GM23338 (cell line): ENCODE measurements around the gene NPEPL1. TPM values are rescaled to one million over a fixed set of nuclear protein-coding genes. Genes with fewer than 3 reads are reported as not detected.

Experiments
- ATAC-seq: fragments of 200-7000 bp; cut with Tn5 transposase; 3 replicates; pipeline ENCODE4 v1.9.1; 2020
- DNase-seq: peaks from one replicate; pipeline ENCODE4 v3.0.0-alpha.2; 2015; ENCODE audit warnings: low spot score
- H2AFZ ChIP-seq: fragments of 200-600 bp; sonication (generic); 2 replicates; pipeline ENCODE4 v1.8.0; 2016; ENCODE audit warnings: antibody characterized with exemption, mild to moderate bottlenecking, moderate library complexity
- H3F3A ChIP-seq: fragments of 200-600 bp; sonication (generic); replicated peaks from 2 replicates; pipeline ENCODE4 v1.8.0; 2017; ENCODE audit warnings: antibody characterized with exemption, mixed run types, low read depth
- H3K27ac ChIP-seq: fragments of 200-600 bp; sonication (generic); 2 replicates; pipeline ENCODE4 v1.6.1; 2016; ENCODE audit warnings: low read depth
- H3K27me3 ChIP-seq: fragments of 200-600 bp; sonication (generic); 2 replicates; pipeline ENCODE4 v1.8.0; 2016; ENCODE audit warnings: mild to moderate bottlenecking, mixed run types, moderate library complexity; ENCODE audit not compliant: insufficient read depth
- H3K36me3 ChIP-seq: fragments of 200-600 bp; sonication (generic); 2 replicates; pipeline ENCODE4 v1.8.0; 2016; ENCODE audit warnings: mild to moderate bottlenecking; ENCODE audit not compliant: insufficient read depth
- H3K4me1 ChIP-seq: fragments of 200-600 bp; sonication (generic); 2 replicates; pipeline ENCODE4 v1.8.0; 2016; ENCODE audit warnings: mild to moderate bottlenecking, moderate library complexity; ENCODE audit not compliant: insufficient read depth
- H3K4me2 ChIP-seq: fragments of 200-600 bp; sonication (generic); 2 replicates; pipeline ENCODE4 v1.7.1; 2017; ENCODE audit warnings: mixed run types
- H3K4me3 ChIP-seq: fragments of 200-600 bp; sonication (generic); 2 replicates; pipeline ENCODE4 v1.6.1; 2016; ENCODE audit warnings: mixed run types
- H3K79me2 ChIP-seq: fragments of 200-600 bp; sonication (generic); replicated peaks from 2 replicates; pipeline ENCODE4 v1.8.0; 2017; ENCODE audit warnings: mild to moderate bottlenecking; ENCODE audit not compliant: insufficient read depth
- H3K9me2 ChIP-seq: fragments of 200-600 bp; sonication (generic); 2 replicates; pipeline ENCODE4 v1.8.0; 2017; ENCODE audit not compliant: insufficient read depth
- H4K20me1 ChIP-seq: fragments of 200-600 bp; sonication (generic); replicated peaks from 2 replicates; pipeline ENCODE4 v1.8.0; 2017; ENCODE audit warnings: mild to moderate bottlenecking; ENCODE audit not compliant: insufficient read depth
- H3K27ac Mint-ChIP-seq: 2 replicates; pipeline ENCODE4 v1.8.0; 2020; ENCODE audit warnings: inconsistent platforms, mild to moderate bottlenecking, moderate library complexity, mixed read lengths
- H3K27me3 Mint-ChIP-seq: 3 replicates; pipeline ENCODE4 v1.8.0; 2022; ENCODE audit warnings: low read depth, mild to moderate bottlenecking, moderate library complexity, mixed read lengths, inconsistent platforms; ENCODE audit not compliant: insufficient read depth, poor library complexity
- H3K36me3 Mint-ChIP-seq: 3 replicates; pipeline ENCODE4 v1.8.0; 2021; ENCODE audit warnings: low read depth, mild to moderate bottlenecking, inconsistent platforms, moderate library complexity, mixed read lengths
- H3K4me1 Mint-ChIP-seq: 3 replicates; pipeline ENCODE4 v1.8.0; 2020; ENCODE audit warnings: mild to moderate bottlenecking, inconsistent platforms, mixed read lengths
- H3K4me3 Mint-ChIP-seq: 3 replicates; pipeline ENCODE4 v1.8.0; 2021; ENCODE audit warnings: moderate library complexity, mild to moderate bottlenecking, inconsistent platforms, mixed read lengths
- H3K9me3 Mint-ChIP-seq: 3 replicates; pipeline ENCODE4 v1.8.0; 2020; ENCODE audit warnings: moderate library complexity, mild to moderate bottlenecking, inconsistent platforms, mixed read lengths
- EZH2 ChIP-seq: fragments of 200-600 bp; sonication (generic); IDR thresholded peaks from one replicate; pipeline ENCODE4 v1.8.0; 2017; ENCODE audit warnings: antibody characterized with exemption, mild to moderate bottlenecking, low read depth; ENCODE audit not compliant: unreplicated experiment
- EZH2phosphoT487 ChIP-seq: fragments of 200-600 bp; sonication (generic); IDR thresholded peaks from one replicate; pipeline ENCODE4 v1.8.1; 2018; ENCODE audit warnings: antibody characterized with exemption; ENCODE audit not compliant: unreplicated experiment
- NANOG ChIP-seq: IDR thresholded peaks from 2 replicates; pipeline ENCODE4 v1.6.1; 2016; ENCODE audit warnings: antibody characterized with exemption, borderline replicate concordance
- POLR2AphosphoS5 ChIP-seq: IDR thresholded peaks from 2 replicates; pipeline ENCODE4 v1.6.1; 2016; ENCODE audit warnings: antibody characterized with exemption, low read depth
- ZNF331 ChIP-seq: fragments of 250-450 bp; sonication (Bioruptor Pico); IDR thresholded peaks from 2 replicates; pipeline ENCODE4 v1.5.0; 2020; ENCODE audit warnings: low read depth, mild to moderate bottlenecking, moderate library complexity
- polyA plus RNA-seq: library from polyadenylated mRNA; unstranded; fragments of >200 nt; fragmentation: Nextera tagmentation; extraction: Ambion mirVana; gene quantifications from 2 replicates; pipeline ENCODE4 v1.2.1, GENCODE V29; 2016
- total RNA-seq: library from RNA; depleted of rRNA; stranded (reverse); fragments of >200 nt; shearing (Covaris generic); gene quantifications from 2 replicates; pipeline ENCODE4 v1.2.3, GENCODE V29; 2014
- TF ChIP-seq, protein P1 (sequence below): fragments of 250-450 bp; sonication (Bioruptor Pico); IDR thresholded peaks from 2 replicates; pipeline ENCODE4 v1.5.0; 2020; ENCODE audit warnings: mild to moderate bottlenecking, moderate library complexity
- TF ChIP-seq, protein P2 (sequence below): IDR thresholded peaks from one replicate; pipeline ENCODE4 v1.6.1; 2018; ENCODE audit warnings: antibody characterized with exemption; ENCODE audit not compliant: unreplicated experiment

The NPEPL1 gene
- total and polyA plus RNA-seq, 2 experiments from 2014 or later, result 23.5 to 30.0 TPM

GRCh38 chr20:58753922-58754551, 61.4 kb downstream of the NPEPL1 start (continued):
- TF ChIP-seq, protein P1, sequence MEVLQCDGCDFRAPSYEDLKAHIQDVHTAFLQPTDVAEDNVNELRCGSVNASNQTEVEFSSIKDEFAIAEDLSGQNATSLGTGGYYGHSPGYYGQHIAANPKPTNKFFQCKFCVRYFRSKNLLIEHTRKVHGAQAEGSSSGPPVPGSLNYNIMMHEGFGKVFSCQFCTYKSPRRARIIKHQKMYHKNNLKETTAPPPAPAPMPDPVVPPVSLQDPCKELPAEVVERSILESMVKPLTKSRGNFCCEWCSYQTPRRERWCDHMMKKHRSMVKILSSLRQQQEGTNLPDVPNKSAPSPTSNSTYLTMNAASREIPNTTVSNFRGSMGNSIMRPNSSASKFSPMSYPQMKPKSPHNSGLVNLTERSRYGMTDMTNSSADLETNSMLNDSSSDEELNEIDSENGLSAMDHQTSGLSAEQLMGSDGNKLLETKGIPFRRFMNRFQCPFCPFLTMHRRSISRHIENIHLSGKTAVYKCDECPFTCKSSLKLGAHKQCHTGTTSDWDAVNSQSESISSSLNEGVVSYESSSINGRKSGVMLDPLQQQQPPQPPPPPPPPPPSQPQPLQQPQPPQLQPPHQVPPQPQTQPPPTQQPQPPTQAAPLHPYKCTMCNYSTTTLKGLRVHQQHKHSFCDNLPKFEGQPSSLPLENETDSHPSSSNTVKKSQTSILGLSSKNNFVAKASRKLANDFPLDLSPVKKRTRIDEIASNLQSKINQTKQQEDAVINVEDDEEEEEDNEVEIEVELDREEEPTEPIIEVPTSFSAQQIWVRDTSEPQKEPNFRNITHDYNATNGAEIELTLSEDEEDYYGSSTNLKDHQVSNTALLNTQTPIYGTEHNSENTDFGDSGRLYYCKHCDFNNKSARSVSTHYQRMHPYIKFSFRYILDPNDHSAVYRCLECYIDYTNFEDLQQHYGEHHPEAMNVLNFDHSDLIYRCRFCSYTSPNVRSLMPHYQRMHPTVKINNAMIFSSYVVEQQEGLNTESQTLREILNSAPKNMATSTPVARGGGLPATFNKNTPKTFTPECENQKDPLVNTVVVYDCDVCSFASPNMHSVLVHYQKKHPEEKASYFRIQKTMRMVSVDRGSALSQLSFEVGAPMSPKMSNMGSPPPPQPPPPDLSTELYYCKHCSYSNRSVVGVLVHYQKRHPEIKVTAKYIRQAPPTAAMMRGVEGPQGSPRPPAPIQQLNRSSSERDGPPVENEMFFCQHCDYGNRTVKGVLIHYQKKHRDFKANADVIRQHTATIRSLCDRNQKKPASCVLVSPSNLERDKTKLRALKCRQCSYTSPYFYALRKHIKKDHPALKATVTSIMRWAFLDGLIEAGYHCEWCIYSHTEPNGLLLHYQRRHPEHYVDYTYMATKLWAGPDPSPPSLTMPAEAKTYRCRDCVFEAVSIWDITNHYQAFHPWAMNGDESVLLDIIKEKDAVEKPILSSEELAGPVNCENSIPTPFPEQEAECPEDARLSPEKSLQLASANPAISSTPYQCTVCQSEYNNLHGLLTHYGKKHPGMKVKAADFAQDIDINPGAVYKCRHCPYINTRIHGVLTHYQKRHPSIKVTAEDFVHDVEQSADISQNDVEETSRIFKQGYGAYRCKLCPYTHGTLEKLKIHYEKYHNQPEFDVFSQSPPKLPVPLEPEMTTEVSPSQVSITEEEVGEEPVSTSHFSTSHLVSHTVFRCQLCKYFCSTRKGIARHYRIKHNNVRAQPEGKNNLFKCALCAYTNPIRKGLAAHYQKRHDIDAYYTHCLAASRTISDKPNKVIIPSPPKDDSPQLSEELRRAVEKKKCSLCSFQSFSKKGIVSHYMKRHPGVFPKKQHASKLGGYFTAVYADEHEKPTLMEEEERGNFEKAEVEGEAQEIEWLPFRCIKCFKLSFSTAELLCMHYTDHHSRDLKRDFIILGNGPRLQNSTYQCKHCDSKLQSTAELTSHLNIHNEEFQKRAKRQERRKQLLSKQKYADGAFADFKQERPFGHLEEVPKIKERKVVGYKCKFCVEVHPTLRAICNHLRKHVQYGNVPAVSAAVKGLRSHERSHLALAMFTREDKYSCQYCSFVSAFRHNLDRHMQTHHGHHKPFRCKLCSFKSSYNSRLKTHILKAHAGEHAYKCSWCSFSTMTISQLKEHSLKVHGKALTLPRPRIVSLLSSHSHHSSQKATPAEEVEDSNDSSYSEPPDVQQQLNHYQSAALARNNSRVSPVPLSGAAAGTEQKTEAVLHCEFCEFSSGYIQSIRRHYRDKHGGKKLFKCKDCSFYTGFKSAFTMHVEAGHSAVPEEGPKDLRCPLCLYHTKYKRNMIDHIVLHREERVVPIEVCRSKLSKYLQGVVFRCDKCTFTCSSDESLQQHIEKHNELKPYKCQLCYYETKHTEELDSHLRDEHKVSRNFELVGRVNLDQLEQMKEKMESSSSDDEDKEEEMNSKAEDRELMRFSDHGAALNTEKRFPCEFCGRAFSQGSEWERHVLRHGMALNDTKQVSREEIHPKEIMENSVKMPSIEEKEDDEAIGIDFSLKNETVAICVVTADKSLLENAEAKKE (CRISPR knock-in tag), result no peak
- TF ChIP-seq, protein P2, sequence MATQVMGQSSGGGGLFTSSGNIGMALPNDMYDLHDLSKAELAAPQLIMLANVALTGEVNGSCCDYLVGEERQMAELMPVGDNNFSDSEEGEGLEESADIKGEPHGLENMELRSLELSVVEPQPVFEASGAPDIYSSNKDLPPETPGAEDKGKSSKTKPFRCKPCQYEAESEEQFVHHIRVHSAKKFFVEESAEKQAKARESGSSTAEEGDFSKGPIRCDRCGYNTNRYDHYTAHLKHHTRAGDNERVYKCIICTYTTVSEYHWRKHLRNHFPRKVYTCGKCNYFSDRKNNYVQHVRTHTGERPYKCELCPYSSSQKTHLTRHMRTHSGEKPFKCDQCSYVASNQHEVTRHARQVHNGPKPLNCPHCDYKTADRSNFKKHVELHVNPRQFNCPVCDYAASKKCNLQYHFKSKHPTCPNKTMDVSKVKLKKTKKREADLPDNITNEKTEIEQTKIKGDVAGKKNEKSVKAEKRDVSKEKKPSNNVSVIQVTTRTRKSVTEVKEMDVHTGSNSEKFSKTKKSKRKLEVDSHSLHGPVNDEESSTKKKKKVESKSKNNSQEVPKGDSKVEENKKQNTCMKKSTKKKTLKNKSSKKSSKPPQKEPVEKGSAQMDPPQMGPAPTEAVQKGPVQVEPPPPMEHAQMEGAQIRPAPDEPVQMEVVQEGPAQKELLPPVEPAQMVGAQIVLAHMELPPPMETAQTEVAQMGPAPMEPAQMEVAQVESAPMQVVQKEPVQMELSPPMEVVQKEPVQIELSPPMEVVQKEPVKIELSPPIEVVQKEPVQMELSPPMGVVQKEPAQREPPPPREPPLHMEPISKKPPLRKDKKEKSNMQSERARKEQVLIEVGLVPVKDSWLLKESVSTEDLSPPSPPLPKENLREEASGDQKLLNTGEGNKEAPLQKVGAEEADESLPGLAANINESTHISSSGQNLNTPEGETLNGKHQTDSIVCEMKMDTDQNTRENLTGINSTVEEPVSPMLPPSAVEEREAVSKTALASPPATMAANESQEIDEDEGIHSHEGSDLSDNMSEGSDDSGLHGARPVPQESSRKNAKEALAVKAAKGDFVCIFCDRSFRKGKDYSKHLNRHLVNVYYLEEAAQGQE, result no peak
- no peak for TF ChIP-seq POLR2AphosphoS5

- Mint-ChIP-seq H3K27ac (no peak overlapping the region), H3K4me1 (peaks cover 40% of the 10 kb centered on the region)
- no peak overlapping the region for H2AFZ ChIP-seq
- TF ChIP-seq ZNF331 (CRISPR knock-in tag) (no peak), EZH2phosphoT487 (no peak), EZH2 (no peak), NANOG (no peak)
These were observed 62.0 kb downstream of the NPEPL1 start for GRCh38 chr20:58754584-58754983.

More at GRCh38 chr20:58754584-58754983, 62.0 kb downstream of the NPEPL1 start:
- H3K4me3 Mint-ChIP-seq, result no peak overlapping the region
- Histone ChIP-seq H3K4me2 (peak overlapping the region; percentile 49), H4K20me1 (no peaks in the 10 kb centered on the region), H3K27me3 (peaks cover 3% of the 10 kb centered on the region; the same call in 1 of the 2 replicates), H3K79me2 (no peaks in the 10 kb centered on the region), H3K9me2 (peaks cover 25% of the 10 kb centered on the region; the same call in 1 of the 2 replicates), H3K4me1 (peaks cover 22% of the 10 kb centered on the region), H3F3A (peaks cover 6% of the 10 kb centered on the region; the same call in 1 of the 2 replicates), H3K4me3 (no peak overlapping the region), H3K27ac (no peak overlapping the region), H3K36me3 (0 out of 2 replicates have a peak, but pooled peaks cover 3% of the 10 kb centered on the region)
- no peak for ATAC-seq
- H3K36me3 Mint-ChIP-seq, result peaks cover 11% of the 10 kb centered on the region
- no peak for DNase-seq
- H3K9me3 Mint-ChIP-seq, result no peaks in the 10 kb centered on the region; the same call in 2 of the 3 replicates
- peaks cover 24% of the 10 kb centered on the region for H3K27me3 Mint-ChIP-seq
